HG03354 (cell line): ENCODE measurements around the gene SYT2.
"Not testable (repeated sequence)": the region's sequence is repeated elsewhere in the genome, so short reads cannot be mapped to it uniquely, and the experiment has no call there.

Source experiments
- ATAC-seq: cut with Tn5 transposase; IDR thresholded peaks from one replicate; pipeline ENCODE4 v1.9.1; 2021; ENCODE audit warnings: mild to moderate bottlenecking; ENCODE audit not compliant: unreplicated experiment, poor library complexity, severe bottlenecking

Gene SYT2

GRCh38 chr1:202710070-202711045, at the start of gene SYT2:
SYT2 (minus strand) TSS chr1:202710454; CDS start chr1:202605772, 104,682 bp downstream.
- no peak for ATAC-seq

- no peak for ATAC-seq
These were observed 46.1 kb upstream of the SYT2 start for GRCh38 chr1:202756391-202756790.

GRCh38 chr1:202754293-202754692, 44.0 kb upstream of the SYT2 start:
- no peak for ATAC-seq

GRCh38 chr1:202752774-202753173, 42.5 kb upstream of the SYT2 start:
- ATAC-seq, result no peak

- no peak for ATAC-seq
These were observed 40.5 kb upstream of the SYT2 start for GRCh38 chr1:202750761-202751160.

GRCh38 chr1:202750024-202750423, 39.8 kb upstream of the SYT2 start:
- ATAC-seq, result no peak

GRCh38 chr1:202745323-202745888, 35.2 kb upstream of the SYT2 start:
- no peak for ATAC-seq

- not testable (repeated sequence) for ATAC-seq
These were observed 34.5 kb upstream of the SYT2 start for GRCh38 chr1:202744770-202745169.

GRCh38 chr1:202742496-202742895, 32.2 kb upstream of the SYT2 start:
- ATAC-seq, result no peak

GRCh38 chr1:202733251-202733650, 23.0 kb upstream of the SYT2 start:
- ATAC-seq, result no peak

- ATAC-seq, result no peak
These were observed 18.7 kb upstream of the SYT2 start for GRCh38 chr1:202728951-202729350.

GRCh38 chr1:202725526-202725925, 15.3 kb upstream of the SYT2 start:
- no peak for ATAC-seq

- ATAC-seq, result no peak
These were observed 13.5 kb upstream of the SYT2 start for GRCh38 chr1:202723708-202724107.

GRCh38 chr1:202723046-202723445, 12.8 kb upstream of the SYT2 start:
- not testable (repeated sequence) for ATAC-seq

GRCh38 chr1:202716654-202717053, 6.4 kb upstream of the SYT2 start:
- ATAC-seq, result no peak

- ATAC-seq, result not testable (repeated sequence)
These were observed 3.9 kb upstream of the SYT2 start for GRCh38 chr1:202714202-202714601.

GRCh38 chr1:202713110-202713509, 2.9 kb upstream of the SYT2 start:
- ATAC-seq, result no peak

- ATAC-seq, result no peak
These were observed 1.8 kb upstream of the SYT2 start for GRCh38 chr1:202711949-202712635.

- no peak for ATAC-seq
These were observed 795 bp downstream of the SYT2 start for GRCh38 chr1:202709276-202710041.
